ENCODE data around the gene FYN. TPM values are rescaled to one million over a fixed set of nuclear protein-coding genes. Genes with fewer than 3 reads are reported as not detected.

Gene FYN
- total RNA-seq, 1 donor from 2014 or later: 130 TPM

DNA sequence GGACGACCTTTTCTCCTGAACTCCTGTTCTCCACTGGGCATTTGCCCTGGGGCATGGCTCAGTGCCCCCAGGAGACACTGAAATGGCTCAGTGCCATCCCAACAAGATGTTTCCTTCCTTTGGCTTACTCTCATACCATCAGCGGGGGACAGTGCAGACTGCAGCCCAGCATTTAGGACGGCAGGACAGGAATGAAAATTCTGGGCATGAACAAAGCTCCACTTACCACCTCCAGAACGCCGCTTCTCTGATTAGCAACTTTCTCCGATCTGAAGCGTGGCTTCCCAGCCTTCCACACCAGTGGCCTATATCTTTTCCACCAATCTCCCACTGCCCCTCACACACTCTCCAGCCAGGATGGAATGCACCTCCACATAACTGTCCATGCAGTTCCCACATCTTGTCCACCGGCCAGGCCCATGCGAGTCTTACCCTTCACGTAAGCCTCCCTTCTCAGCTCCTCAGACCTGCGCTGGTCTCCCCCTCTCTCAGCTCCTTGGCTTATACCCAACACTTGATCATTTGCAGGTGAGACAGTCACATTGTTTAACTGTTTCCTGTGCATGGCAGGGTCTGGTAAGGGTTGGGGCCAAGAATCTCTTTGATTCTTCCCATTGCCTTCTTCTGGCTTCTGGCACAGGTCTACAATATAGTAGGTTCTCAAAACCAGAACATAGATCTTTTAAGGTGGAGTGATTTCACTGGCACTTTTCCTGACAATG is 114.5 kb downstream of the FYN start:
- TF ChIP-seq POLR2A (IDR thresholded peaks at IDR 0.05): no peak
- DNase-seq (ENCODE audit: extremely low spot score in 2 of 2): no peak
- Histone ChIP-seq H3K27ac (peak overlapping the region; percentile 70), H3K4me3 (peak overlapping the region in 1 of 2 donors; percentile 5), H3K4me1 (peaks cover 33% of the 10 kb centered on the region), H3K36me3 (no peaks in the 10 kb centered on the region), H3K9me3 (no peaks in the 10 kb centered on the region), H3K27me3 (no peaks in the 10 kb centered on the region)
- intact Hi-C loops (cut with DNase I): no loop called here

DNA sequence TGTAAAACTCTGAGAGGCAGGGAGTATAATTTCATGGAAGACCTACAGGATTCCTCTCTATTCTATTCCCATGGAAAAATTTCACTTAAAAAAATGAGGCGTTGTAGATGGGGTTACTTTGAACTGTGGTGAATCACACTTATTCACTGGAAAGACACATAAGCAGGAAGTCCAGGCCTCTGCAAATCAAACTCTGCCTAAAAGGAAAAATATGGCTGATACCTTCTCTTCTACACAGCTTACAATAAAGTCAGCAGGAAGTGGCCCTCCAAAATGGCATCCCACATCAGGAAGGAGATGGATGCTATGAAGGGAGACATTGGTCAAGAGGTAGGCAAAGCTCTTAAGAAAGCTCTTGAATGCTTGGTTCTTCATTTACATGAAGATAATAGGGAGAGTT is 115.9 kb downstream of the FYN start:
- Histone ChIP-seq H3K9me3 (no peaks in the 10 kb centered on the region), H3K27ac (peak overlapping the region; percentile 70), H3K36me3 (no peaks in the 10 kb centered on the region), H3K27me3 (no peaks in the 10 kb centered on the region), H3K4me1 (peaks cover 24% of the 10 kb centered on the region), H3K4me3 (peak overlapping the region in 1 of 2 donors; percentile 5)
- TF ChIP-seq, protein P1, sequence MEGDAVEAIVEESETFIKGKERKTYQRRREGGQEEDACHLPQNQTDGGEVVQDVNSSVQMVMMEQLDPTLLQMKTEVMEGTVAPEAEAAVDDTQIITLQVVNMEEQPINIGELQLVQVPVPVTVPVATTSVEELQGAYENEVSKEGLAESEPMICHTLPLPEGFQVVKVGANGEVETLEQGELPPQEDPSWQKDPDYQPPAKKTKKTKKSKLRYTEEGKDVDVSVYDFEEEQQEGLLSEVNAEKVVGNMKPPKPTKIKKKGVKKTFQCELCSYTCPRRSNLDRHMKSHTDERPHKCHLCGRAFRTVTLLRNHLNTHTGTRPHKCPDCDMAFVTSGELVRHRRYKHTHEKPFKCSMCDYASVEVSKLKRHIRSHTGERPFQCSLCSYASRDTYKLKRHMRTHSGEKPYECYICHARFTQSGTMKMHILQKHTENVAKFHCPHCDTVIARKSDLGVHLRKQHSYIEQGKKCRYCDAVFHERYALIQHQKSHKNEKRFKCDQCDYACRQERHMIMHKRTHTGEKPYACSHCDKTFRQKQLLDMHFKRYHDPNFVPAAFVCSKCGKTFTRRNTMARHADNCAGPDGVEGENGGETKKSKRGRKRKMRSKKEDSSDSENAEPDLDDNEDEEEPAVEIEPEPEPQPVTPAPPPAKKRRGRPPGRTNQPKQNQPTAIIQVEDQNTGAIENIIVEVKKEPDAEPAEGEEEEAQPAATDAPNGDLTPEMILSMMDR (IDR thresholded peaks at IDR 0.05): no peak
- intact Hi-C loops (cut with DNase I): no loop called here
- DNase-seq (ENCODE audit: extremely low spot score in 2 of 2): no peak

DNA sequence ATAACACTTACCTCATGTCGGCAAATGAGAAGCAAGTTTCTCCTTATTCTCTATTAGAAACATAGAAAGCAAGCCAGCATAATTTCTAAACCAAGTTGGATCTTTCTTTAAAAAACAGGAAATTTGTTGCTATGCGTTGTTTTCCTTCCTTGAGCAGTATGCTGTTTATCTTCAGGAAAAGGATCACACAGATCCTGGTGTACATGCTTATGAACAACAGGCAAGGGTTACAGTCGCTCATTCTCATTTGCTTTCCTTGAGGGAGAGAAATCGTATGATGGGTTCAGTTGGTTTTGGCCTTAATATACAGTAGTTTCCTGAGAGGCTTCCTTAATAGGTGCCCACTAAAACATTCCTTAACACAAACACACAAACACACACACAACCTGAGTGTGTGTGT is 118.8 kb downstream of the FYN start:
- no peak for DNase-seq (ENCODE audit: extremely low spot score in 2 of 2)
- TF ChIP-seq, protein P1 (IDR thresholded peaks at IDR 0.05): no peak
- TF ChIP-seq POLR2AphosphoS5 (IDR thresholded peaks at IDR 0.05; ENCODE audit: insufficient read depth in 1 of 2, low read depth in 1 of 2): no peak
- TF ChIP-seq POLR2A (IDR thresholded peaks at IDR 0.05): no peak
- Histone ChIP-seq H3K9me3 (no peaks in the 10 kb centered on the region), H3K4me1 (peaks cover 7% of the 10 kb centered on the region), H3K4me3 (no peak overlapping the region), H3K27me3 (no peaks in the 10 kb centered on the region), H3K27ac (peak overlapping the region; percentile 26), H3K36me3 (no peaks in the 10 kb centered on the region)
- intact Hi-C loops (cut with DNase I): no loop called here

DNA sequence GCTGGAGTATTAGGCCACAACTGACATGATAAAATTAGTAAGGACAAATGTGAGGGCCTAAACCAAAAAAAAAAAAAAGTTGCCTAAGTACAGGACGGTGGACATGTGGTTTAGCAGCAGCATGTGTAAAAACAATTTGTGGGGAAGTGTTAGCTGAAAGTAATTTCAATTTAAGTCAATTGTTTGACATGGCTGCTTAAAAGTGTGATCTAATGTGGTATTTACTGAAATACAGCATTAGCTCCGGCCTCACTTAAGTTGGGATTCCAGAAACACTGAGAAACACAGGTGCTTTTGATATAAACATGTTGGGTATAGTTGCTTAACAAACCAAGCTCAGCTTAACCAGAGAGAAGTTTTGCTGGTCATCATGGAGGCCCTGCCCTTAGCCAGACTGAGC is 119.7 kb downstream of the FYN start:
- Histone ChIP-seq H3K9me3 (no peaks in the 10 kb centered on the region), H3K4me1 (no peaks in the 10 kb centered on the region), H3K4me3 (no peak overlapping the region), H3K27ac (peak overlapping the region; percentile 26), H3K27me3 (no peaks in the 10 kb centered on the region), H3K36me3 (no peaks in the 10 kb centered on the region)
- DNase-seq (ENCODE audit: extremely low spot score in 2 of 2): no peak
- intact Hi-C loops (cut with DNase I): no loop called here
- TF ChIP-seq POLR2A (IDR thresholded peaks at IDR 0.05): no peak
- TF ChIP-seq POLR2AphosphoS5 (IDR thresholded peaks at IDR 0.05; ENCODE audit: insufficient read depth in 1 of 2, low read depth in 1 of 2): no peak
- TF ChIP-seq, protein P1 (IDR thresholded peaks at IDR 0.05): no peak

DNA sequence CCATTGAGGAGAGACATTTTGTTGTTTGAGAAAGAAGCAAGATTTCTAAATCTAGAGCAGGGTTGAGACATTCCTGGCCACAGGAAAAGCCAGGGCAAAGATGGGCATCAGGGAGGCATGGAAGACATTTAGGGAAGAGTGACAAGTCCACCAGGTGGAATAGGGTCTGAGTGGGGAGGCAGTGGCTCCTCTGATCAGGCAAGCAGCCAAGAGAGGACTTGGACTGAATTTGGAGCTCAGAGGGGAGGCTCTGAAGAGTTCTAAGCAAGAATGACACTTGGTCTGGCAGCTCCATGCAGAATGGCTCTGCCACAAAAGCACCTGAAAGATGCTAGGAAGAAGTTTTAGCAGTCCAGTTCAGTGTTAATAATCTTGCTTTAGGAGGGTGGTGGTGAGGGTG is 120.8 kb downstream of the FYN start:
- Histone ChIP-seq H3K9me3 (no peaks in the 10 kb centered on the region), H3K4me1 (peaks cover 4% of the 10 kb centered on the region), H3K27me3 (no peaks in the 10 kb centered on the region), H3K27ac (peak overlapping the region; percentile 15), H3K4me3 (no peak overlapping the region), H3K36me3 (no peaks in the 10 kb centered on the region)
- DNase-seq (ENCODE audit: extremely low spot score in 2 of 2): no peak
- intact Hi-C loops (cut with DNase I): no loop called here
- TF ChIP-seq, protein P1 (IDR thresholded peaks at IDR 0.05): no peak
- TF ChIP-seq POLR2A (IDR thresholded peaks at IDR 0.05) (no peak), POLR2AphosphoS5 (IDR thresholded peaks at IDR 0.05; ENCODE audit: insufficient read depth in 1 of 2, low read depth in 1 of 2) (no peak)

Data from vagina (tissue), 2 donors.